ENCODE results near the gene CEP57L1.

The CEP57L1 gene

GRCh38 chr6:109062216-109062615 lies 33.1 kb upstream of the CEP57L1 start:
- H3K9me2 ChIP-seq (replicated peaks; ENCODE audit: insufficient read depth, low read length), result no peaks in the 10 kb centered on the region
- H3K4me3 ChIP-seq (ENCODE audit: low read length), result no peak overlapping the region
- DNase-seq, result no peak
- no peak overlapping the region for H3K4me2 ChIP-seq (ENCODE audit: low read depth, low read length)
- H2AFZ ChIP-seq (ENCODE audit: low read length), result no peak overlapping the region
- no peaks in the 10 kb centered on the region for H3K9me3 ChIP-seq (replicated peaks; ENCODE audit: insufficient read depth, low read length)
- peaks cover 82% of the 10 kb centered on the region for H3K79me2 ChIP-seq (ENCODE audit: low read length)
- TF ChIP-seq CTCF (IDR thresholded peaks at IDR 0.05; ENCODE audit: low read length) (no peak), EZH2phosphoT487 (IDR thresholded peaks at IDR 0.05; ENCODE audit: low read length) (no peak), EZH2 (optimal IDR thresholded peaks at IDR 0.05; ENCODE audit: low read depth, low read length) (no peak)
- peaks cover 3% of the 10 kb centered on the region for H4K20me1 ChIP-seq (ENCODE audit: insufficient read depth, low read length)
- no peaks in the 10 kb centered on the region for H3K36me3 ChIP-seq (replicated peaks; ENCODE audit: insufficient read depth, low read length)
- H3F3A ChIP-seq (ENCODE audit: insufficient read depth, low read length), result no peaks in the 10 kb centered on the region
- no peak overlapping the region for H3K9ac ChIP-seq (ENCODE audit: low read length)
- H3K4me1 ChIP-seq (ENCODE audit: low read length), result peaks cover 21% of the 10 kb centered on the region
- no peaks in the 10 kb centered on the region for H3K27me3 ChIP-seq (replicated peaks; ENCODE audit: insufficient read depth, low read length)
- no peak overlapping the region for H3K27ac ChIP-seq (ENCODE audit: low read length)

DNA sequence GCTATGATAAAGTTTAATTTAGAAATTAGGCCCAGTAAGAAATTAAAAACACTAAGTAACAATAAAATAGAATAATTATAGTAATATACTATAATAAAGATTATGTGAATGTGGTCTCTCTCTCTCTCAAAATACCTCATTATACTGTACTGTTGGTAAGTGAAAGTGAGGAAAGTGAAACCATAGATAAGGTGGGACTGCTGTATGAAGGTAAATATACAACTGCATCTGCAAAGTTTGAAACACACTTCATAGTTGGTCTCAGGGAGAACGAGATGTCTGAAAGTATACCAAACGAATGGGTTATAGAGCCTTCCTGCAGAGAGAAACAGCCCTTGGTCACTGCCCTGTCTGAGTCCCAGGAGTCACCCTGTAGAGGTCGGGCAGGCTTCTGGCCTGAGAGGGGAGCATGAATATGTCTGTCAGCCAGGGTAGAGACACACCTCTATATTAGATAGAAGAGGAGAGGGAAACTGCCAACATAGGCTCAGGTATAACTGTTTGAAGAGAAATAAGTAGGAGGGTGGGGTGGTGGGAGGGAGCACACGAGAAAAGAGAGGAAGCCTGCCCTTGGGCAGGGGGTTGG lies 32.4 kb upstream of the CEP57L1 start:
- Histone ChIP-seq H3F3A (ENCODE audit: insufficient read depth, low read length) (no peaks in the 10 kb centered on the region), H3K4me1 (ENCODE audit: low read length) (peaks cover 21% of the 10 kb centered on the region), H2AFZ (ENCODE audit: low read length) (no peak overlapping the region), H3K79me2 (ENCODE audit: low read length) (peaks cover 83% of the 10 kb centered on the region), H3K9me3 (replicated peaks; ENCODE audit: insufficient read depth, low read length) (no peaks in the 10 kb centered on the region), H3K4me2 (ENCODE audit: low read depth, low read length) (no peak overlapping the region), H3K27ac (ENCODE audit: low read length) (no peak overlapping the region), H4K20me1 (ENCODE audit: insufficient read depth, low read length) (peaks cover 3% of the 10 kb centered on the region), H3K9ac (ENCODE audit: low read length) (no peak overlapping the region), H3K36me3 (replicated peaks; ENCODE audit: insufficient read depth, low read length) (no peaks in the 10 kb centered on the region), H3K27me3 (replicated peaks; ENCODE audit: insufficient read depth, low read length) (no peaks in the 10 kb centered on the region), H3K4me3 (ENCODE audit: low read length) (no peak overlapping the region), H3K9me2 (replicated peaks; ENCODE audit: insufficient read depth, low read length) (no peaks in the 10 kb centered on the region)
- DNase-seq, result peak; percentile 18
- TF ChIP-seq CTCF (IDR thresholded peaks at IDR 0.05; ENCODE audit: low read length) (no peak), EZH2 (optimal IDR thresholded peaks at IDR 0.05; ENCODE audit: low read depth, low read length) (no peak), EZH2phosphoT487 (IDR thresholded peaks at IDR 0.05; ENCODE audit: low read length) (no peak)

DNA sequence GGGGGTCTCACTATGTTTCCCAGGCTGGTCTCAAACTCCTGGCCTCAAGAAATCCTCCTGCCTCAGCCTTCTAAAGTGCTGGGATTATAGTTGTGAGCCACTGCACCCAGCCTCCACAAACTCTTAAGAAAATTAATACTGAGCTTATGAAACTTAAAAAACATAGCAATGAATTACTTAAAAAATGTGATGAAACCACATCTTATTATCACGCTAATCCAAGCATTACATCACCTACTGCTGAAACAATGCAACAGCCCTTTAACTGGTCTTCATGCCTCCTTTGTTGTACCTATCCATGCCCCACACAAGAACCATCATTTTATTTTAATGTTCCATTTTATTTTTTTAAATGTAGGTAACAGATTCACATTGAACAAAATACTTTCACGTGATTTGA lies 25.6 kb upstream of the CEP57L1 start:
- Histone ChIP-seq H3K9me3 (replicated peaks; ENCODE audit: insufficient read depth, low read length) (no peaks in the 10 kb centered on the region), H3K9ac (ENCODE audit: low read length) (no peak overlapping the region), H3K4me1 (ENCODE audit: low read length) (peaks cover 24% of the 10 kb centered on the region), H2AFZ (ENCODE audit: low read length) (no peak overlapping the region), H3K27me3 (replicated peaks; ENCODE audit: insufficient read depth, low read length) (no peaks in the 10 kb centered on the region), H3K36me3 (replicated peaks; ENCODE audit: insufficient read depth, low read length) (no peaks in the 10 kb centered on the region), H3K4me3 (ENCODE audit: low read length) (no peak overlapping the region), H3K79me2 (ENCODE audit: low read length) (peaks cover 89% of the 10 kb centered on the region), H3K4me2 (ENCODE audit: low read depth, low read length) (no peak overlapping the region), H3K9me2 (replicated peaks; ENCODE audit: insufficient read depth, low read length) (no peaks in the 10 kb centered on the region), H3F3A (ENCODE audit: insufficient read depth, low read length) (no peaks in the 10 kb centered on the region), H4K20me1 (ENCODE audit: insufficient read depth, low read length) (no peaks in the 10 kb centered on the region; the same call in 1 of the 2 replicates), H3K27ac (ENCODE audit: low read length) (no peak overlapping the region)
- TF ChIP-seq EZH2 (optimal IDR thresholded peaks at IDR 0.05; ENCODE audit: low read depth, low read length), result no peak
- no peak for TF ChIP-seq CTCF (IDR thresholded peaks at IDR 0.05; ENCODE audit: low read length)
- no peak for TF ChIP-seq EZH2phosphoT487 (IDR thresholded peaks at IDR 0.05; ENCODE audit: low read length)
- no peak for DNase-seq
